ENCODE data around the gene GALNT10. TPM values are rescaled to one million over a fixed set of nuclear protein-coding genes. Genes with fewer than 3 reads are reported as not detected.

Gene GALNT10
- total and polyA plus RNA-seq, 2 of the 8 experiments (the other 6 are each of a cell fraction or from before 2014, with no cell fraction given), result 4.6 to 15.5 TPM

- TF ChIP-seq ATF2 (IDR thresholded peaks at IDR 0.05; ENCODE audit: low read length), result no peak
- TF ChIP-seq EGR1 (IDR thresholded peaks at IDR 0.05; ENCODE audit: borderline replicate concordance, low read depth, low read length), result no peak
These were observed 13.5 kb downstream of the GALNT10 start (continued) for GRCh38 chr5:154203798-154204578.
